ENCODE data around the gene VAV2.

VAV2 gene

GRCh38 chr9:133726401-133727276 is 265.5 kb downstream of the VAV2 start:
- Histone ChIP-seq H2AFZ (ENCODE audit: insufficient read depth, low read length, poor library complexity) (no peak overlapping the region), H3K36me3 (ENCODE audit: control insufficient read depth in 1 of 2, insufficient read depth in 2 of 2, low read length in 2 of 2) (no peaks in the 10 kb centered on the region), H4K12ac (ENCODE audit: low read depth, low read length) (no peak overlapping the region), H3K23ac (ENCODE audit: low read length) (no peak overlapping the region), H2AK5ac (ENCODE audit: low read length) (no peak overlapping the region), H3K4ac (ENCODE audit: low read depth, low read length) (no peak overlapping the region), H3K27ac (ENCODE audit: low read depth, low read length) (no peak overlapping the region), H3K18ac (ENCODE audit: low read length) (no peak overlapping the region), H4K91ac (ENCODE audit: low read depth, low read length) (no peak overlapping the region), H4K8ac (ENCODE audit: low read depth, low read length) (no peak overlapping the region), H3K79me1 (ENCODE audit: low read length) (no peaks in the 10 kb centered on the region), H3K4me3 (ENCODE audit: low read depth, low read length) (no peak overlapping the region), H3K4me2 (ENCODE audit: low read length) (no peak overlapping the region), H2BK5ac (ENCODE audit: low read depth, low read length, poor library complexity) (no peak overlapping the region), H3K27me3 (ENCODE audit: insufficient read depth, low read length) (no peaks in the 10 kb centered on the region), H3K4me1 (ENCODE audit: control insufficient read depth in 1 of 2, insufficient read depth in 2 of 2, low read length in 2 of 2) (no peaks in the 10 kb centered on the region), H2BK12ac (ENCODE audit: low read length) (no peak overlapping the region), H3K14ac (ENCODE audit: low read length) (no peak overlapping the region), H3K79me2 (ENCODE audit: control insufficient read depth, insufficient read depth, low read length, poor library complexity) (no peaks in the 10 kb centered on the region), H3K9me3 (ENCODE audit: insufficient read depth, low read depth, low read length) (no peaks in the 10 kb centered on the region), H2BK120ac (ENCODE audit: insufficient read depth, low read length, poor library complexity) (no peak overlapping the region), H3K9ac (ENCODE audit: low read length) (no peak overlapping the region)
- no CpG with 5 or more reads among the region's 14 CpGs for WGBS (ENCODE audit: extremely low coverage, insufficient coverage, insufficient read length)
- DNase-seq = peak; percentile 37 to 64

GRCh38 chr9:133725886-133726285 is 266.2 kb downstream of the VAV2 start:
- H3K4me2 ChIP-seq (ENCODE audit: low read length) = no peak overlapping the region
- H4K12ac ChIP-seq (ENCODE audit: low read depth, low read length) = no peak overlapping the region
- no peak overlapping the region for H2BK5ac ChIP-seq (ENCODE audit: low read depth, low read length, poor library complexity)
- H3K79me2 ChIP-seq (ENCODE audit: control insufficient read depth, insufficient read depth, low read length, poor library complexity) = no peaks in the 10 kb centered on the region
- no peak overlapping the region for H2BK12ac ChIP-seq (ENCODE audit: low read length)
- no peak overlapping the region for H3K4ac ChIP-seq (ENCODE audit: low read depth, low read length)
- H2AK5ac ChIP-seq (ENCODE audit: low read length) = no peak overlapping the region
- H3K18ac ChIP-seq (ENCODE audit: low read length) = no peak overlapping the region
- H3K27ac ChIP-seq (ENCODE audit: low read depth, low read length) = no peak overlapping the region
- H3K14ac ChIP-seq (ENCODE audit: low read length) = no peak overlapping the region
- no CpG with 5 or more reads among the region's 7 CpGs for WGBS (ENCODE audit: extremely low coverage, insufficient coverage, insufficient read length)
- H2AFZ ChIP-seq (ENCODE audit: insufficient read depth, low read length, poor library complexity) = no peak overlapping the region
- H4K91ac ChIP-seq (ENCODE audit: low read depth, low read length) = no peak overlapping the region
- no peak overlapping the region for H3K9ac ChIP-seq (ENCODE audit: low read length)
- H3K27me3 ChIP-seq (ENCODE audit: insufficient read depth, low read length) = no peaks in the 10 kb centered on the region
- H3K79me1 ChIP-seq (ENCODE audit: low read length) = no peaks in the 10 kb centered on the region
- peaks cover 2% of the 10 kb centered on the region for H3K9me3 ChIP-seq (ENCODE audit: insufficient read depth, low read depth, low read length)
- no peak overlapping the region for H2BK120ac ChIP-seq (ENCODE audit: insufficient read depth, low read length, poor library complexity)
- H3K36me3 ChIP-seq (ENCODE audit: control insufficient read depth in 1 of 2, insufficient read depth in 2 of 2, low read length in 2 of 2) = no peaks in the 10 kb centered on the region
- DNase-seq = no peak
- no peaks in the 10 kb centered on the region for H3K4me1 ChIP-seq (ENCODE audit: control insufficient read depth in 1 of 2, insufficient read depth in 2 of 2, low read length in 2 of 2)
- H3K4me3 ChIP-seq (ENCODE audit: low read depth, low read length) = no peak overlapping the region
- no peak overlapping the region for H3K23ac ChIP-seq (ENCODE audit: low read length)
- no peak overlapping the region for H4K8ac ChIP-seq (ENCODE audit: low read depth, low read length)

DNA sequence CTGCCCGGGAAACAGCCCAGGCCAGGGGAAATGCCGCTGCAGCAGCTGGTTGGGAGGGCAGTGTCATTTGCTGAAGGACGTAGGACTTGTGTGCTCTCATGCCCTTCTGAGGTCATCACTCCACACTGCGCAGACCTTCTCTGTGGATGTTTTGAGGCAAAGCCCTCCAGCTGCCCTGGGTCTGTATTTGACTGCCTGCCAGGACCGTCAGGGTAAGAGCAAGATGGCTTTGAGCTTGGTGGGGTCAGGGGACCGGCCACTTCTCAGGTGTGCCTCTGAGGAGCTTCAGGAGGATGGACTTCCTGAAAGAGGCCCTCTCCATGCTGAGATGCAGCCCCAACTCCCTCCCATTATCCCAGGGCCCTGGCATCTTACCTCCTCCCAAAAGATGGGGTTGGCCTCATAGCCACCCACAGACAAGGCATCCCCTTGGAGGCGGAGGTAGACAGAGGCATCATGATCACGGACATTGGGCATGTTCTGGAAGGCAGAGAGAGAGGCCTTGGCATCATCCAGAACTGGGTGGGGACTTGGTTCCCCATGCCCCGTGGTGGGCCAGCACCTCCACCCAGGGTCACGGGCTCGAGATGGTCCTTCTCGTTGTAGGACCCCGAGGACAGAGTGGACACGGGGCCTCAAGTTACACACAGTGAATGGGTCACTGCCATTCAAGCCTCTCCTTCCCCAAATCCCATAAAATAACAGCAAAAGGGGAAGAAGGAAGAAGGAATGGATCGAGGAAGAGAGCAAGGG is 273.4 kb downstream of the VAV2 start:
- H2BK12ac ChIP-seq (ENCODE audit: low read length) = no peak overlapping the region
- H2AFZ ChIP-seq (ENCODE audit: insufficient read depth, low read length, poor library complexity) = no peak overlapping the region
- H3K23ac ChIP-seq (ENCODE audit: low read length) = no peak overlapping the region
- H3K4me3 ChIP-seq (ENCODE audit: low read depth, low read length) = no peak overlapping the region
- no peak overlapping the region for H3K4ac ChIP-seq (ENCODE audit: low read depth, low read length)
- no peak overlapping the region for H3K18ac ChIP-seq (ENCODE audit: low read length)
- H4K8ac ChIP-seq (ENCODE audit: low read depth, low read length) = no peak overlapping the region
- H4K12ac ChIP-seq (ENCODE audit: low read depth, low read length) = no peak overlapping the region
- no peak overlapping the region for H2AK5ac ChIP-seq (ENCODE audit: low read length)
- no peak overlapping the region for H4K91ac ChIP-seq (ENCODE audit: low read depth, low read length)
- no peak overlapping the region for H3K9ac ChIP-seq (ENCODE audit: low read length)
- H2BK5ac ChIP-seq (ENCODE audit: low read depth, low read length, poor library complexity) = no peak overlapping the region
- H3K4me1 ChIP-seq (ENCODE audit: control insufficient read depth in 1 of 2, insufficient read depth in 2 of 2, low read length in 2 of 2) = peaks cover 24 to 28% of the 10 kb centered on the region in 2 experiments
- H2BK120ac ChIP-seq (ENCODE audit: insufficient read depth, low read length, poor library complexity) = no peak overlapping the region
- no peak for DNase-seq
- no peak overlapping the region for H3K14ac ChIP-seq (ENCODE audit: low read length)
- no peak overlapping the region for H3K27ac ChIP-seq (ENCODE audit: low read depth, low read length)
- peaks cover 2% of the 10 kb centered on the region for H3K79me2 ChIP-seq (ENCODE audit: control insufficient read depth, insufficient read depth, low read length, poor library complexity)
- H3K9me3 ChIP-seq (ENCODE audit: insufficient read depth, low read depth, low read length) = peaks cover 2% of the 10 kb centered on the region
- H3K79me1 ChIP-seq (ENCODE audit: low read length) = peaks cover 18% of the 10 kb centered on the region
- WGBS (ENCODE audit: extremely low coverage, insufficient coverage, insufficient read length) = no CpG with 5 or more reads among the region's 15 CpGs
- no peaks in the 10 kb centered on the region for H3K36me3 ChIP-seq (ENCODE audit: control insufficient read depth in 1 of 2, insufficient read depth in 2 of 2, low read length in 2 of 2)
- no peaks in the 10 kb centered on the region for H3K27me3 ChIP-seq (ENCODE audit: insufficient read depth, low read length)
- no peak overlapping the region for H3K4me2 ChIP-seq (ENCODE audit: low read length)

- Histone ChIP-seq H3K9ac (ENCODE audit: low read length) (no peak overlapping the region), H2BK120ac (ENCODE audit: insufficient read depth, low read length, poor library complexity) (no peak overlapping the region), H2BK12ac (ENCODE audit: low read length) (peak overlapping the region; percentile 11), H3K4me1 (ENCODE audit: control insufficient read depth in 1 of 2, insufficient read depth in 2 of 2, low read length in 2 of 2) (peaks cover 24 to 29% of the 10 kb centered on the region in 2 experiments), H3K18ac (ENCODE audit: low read length) (no peak overlapping the region), H3K79me2 (ENCODE audit: control insufficient read depth, insufficient read depth, low read length, poor library complexity) (peaks cover 2% of the 10 kb centered on the region), H2AFZ (ENCODE audit: insufficient read depth, low read length, poor library complexity) (no peak overlapping the region), H3K4me2 (ENCODE audit: low read length) (no peak overlapping the region), H3K36me3 (ENCODE audit: control insufficient read depth in 1 of 2, insufficient read depth in 2 of 2, low read length in 2 of 2) (no peaks in the 10 kb centered on the region), H3K79me1 (ENCODE audit: low read length) (peaks cover 22% of the 10 kb centered on the region), H4K12ac (ENCODE audit: low read depth, low read length) (no peak overlapping the region), H3K14ac (ENCODE audit: low read length) (peak overlapping the region; percentile 4), H3K9me3 (ENCODE audit: insufficient read depth, low read depth, low read length) (peaks cover 2% of the 10 kb centered on the region), H2AK5ac (ENCODE audit: low read length) (peak overlapping the region; percentile 55), H4K8ac (ENCODE audit: low read depth, low read length) (no peak overlapping the region), H4K91ac (ENCODE audit: low read depth, low read length) (peak overlapping the region; percentile 78), H3K27ac (ENCODE audit: low read depth, low read length) (no peak overlapping the region), H3K4ac (ENCODE audit: low read depth, low read length) (no peak overlapping the region), H3K23ac (ENCODE audit: low read length) (no peak overlapping the region), H3K4me3 (ENCODE audit: low read depth, low read length) (no peak overlapping the region), H3K27me3 (ENCODE audit: insufficient read depth, low read length) (no peaks in the 10 kb centered on the region), H2BK5ac (ENCODE audit: low read depth, low read length, poor library complexity) (no peak overlapping the region)
- no peak for DNase-seq
- no CpG with 5 or more reads among the region's 20 CpGs for WGBS (ENCODE audit: extremely low coverage, insufficient coverage, insufficient read length)
Measured at GRCh38 chr9:133717113-133718031, 274.8 kb downstream of the VAV2 start.
